ENCODE measurements around the gene ADAMTS1. TPM values are rescaled to one million over a fixed set of nuclear protein-coding genes. Genes with fewer than 3 reads are reported as not detected.

Gene ADAMTS1
- total RNA-seq, 1 experiment from 2014 or later: 17.8 TPM

DNA sequence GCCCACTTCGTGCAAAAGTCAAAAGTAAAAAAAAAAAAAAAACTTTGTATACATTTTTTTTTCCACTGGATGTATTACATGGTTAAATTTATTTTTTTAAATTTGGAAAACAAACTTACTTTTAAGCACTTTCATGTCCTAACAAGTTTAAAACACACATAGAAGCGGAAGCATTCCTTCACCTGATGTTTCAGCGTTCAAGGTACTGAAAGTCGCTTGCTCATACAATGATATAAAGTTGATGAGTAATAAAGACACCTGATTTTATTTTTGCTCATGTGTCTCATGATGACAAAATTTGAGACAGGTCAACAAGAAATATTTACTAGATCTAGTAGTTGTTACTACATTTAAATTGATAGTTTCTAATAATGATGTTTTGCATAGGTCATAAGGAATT lies 35.5 kb downstream of the ADAMTS1 start:
- Histone ChIP-seq H3K79me2 (ENCODE audit: insufficient read depth, low read length) (no peaks in the 10 kb centered on the region), H2AFZ (ENCODE audit: low read length) (no peak overlapping the region), H3K79me1 (ENCODE audit: insufficient read depth, low read depth, low read length, poor library complexity, severe bottlenecking) (no peaks in the 10 kb centered on the region), H3K4ac (ENCODE audit: low read depth, low read length) (no peak overlapping the region), H3K27me3 (ENCODE audit: insufficient read depth, low read length) (no peaks in the 10 kb centered on the region), H3K23ac (ENCODE audit: insufficient read length, low read depth, low read length) (no peak overlapping the region), H3T11ph (ENCODE audit: low read length) (no peak overlapping the region), H2BK15ac (ENCODE audit: low read depth, low read length) (no peak overlapping the region), H3K9ac (ENCODE audit: extremely low read depth, insufficient read length, low read length) (no peak overlapping the region), H2BK20ac (ENCODE audit: low read depth, low read length, poor library complexity, severe bottlenecking) (no peak overlapping the region), H3K23me2 (ENCODE audit: insufficient read length, low read depth, low read length, poor library complexity, severe bottlenecking) (no peaks in the 10 kb centered on the region), H3K14ac (ENCODE audit: insufficient read depth, low read length) (no peak overlapping the region), H4K8ac (replicated peaks; ENCODE audit: insufficient read length, low read depth, low read length) (no peak overlapping the region), H2BK120ac (ENCODE audit: low read depth, low read length, poor library complexity, severe bottlenecking) (no peak overlapping the region), H4K91ac (ENCODE audit: insufficient read length, low read depth, low read length) (no peak overlapping the region), H3K9me3 (ENCODE audit: control insufficient read depth, low read depth, low read length) (no peaks in the 10 kb centered on the region), H4K20me1 (ENCODE audit: control insufficient read depth, insufficient read depth, insufficient read length) (no peaks in the 10 kb centered on the region), H2AK5ac (ENCODE audit: insufficient read length, low read length) (no peak overlapping the region), H3K18ac (ENCODE audit: insufficient read length, low read depth, low read length) (no peak overlapping the region), H3K4me2 (ENCODE audit: insufficient read depth, insufficient read length, low read length) (no peak overlapping the region), H3K56ac (ENCODE audit: insufficient read length, low read depth, low read length) (no peak overlapping the region), H3K27ac (ENCODE audit: insufficient read length, low read depth, low read length) (no peak overlapping the region), H2BK12ac (ENCODE audit: insufficient read length, low read depth, low read length) (no peak overlapping the region), H3K4me1 (ENCODE audit: insufficient read depth, low read length) (no peaks in the 10 kb centered on the region), H4K5ac (ENCODE audit: insufficient read length, low read depth, low read length) (no peak overlapping the region), H2BK5ac (ENCODE audit: insufficient read length, low read length) (no peak overlapping the region)
- Mint-ChIP-seq H3K36me3 (ENCODE audit: insufficient read depth in 1 of 3, low read depth in 3 of 3) (no peaks in the 10 kb centered on the region), H3K4me3 (no peak overlapping the region), H3K4me1 (peaks cover 3 to 7% of the 10 kb centered on the region in 2 experiments; a peak in 3 of 4 replicates), H3K27ac (no peak overlapping the region), H3K9me3 (no peaks in the 10 kb centered on the region), H3K27me3 (ENCODE audit: low read depth) (no peaks in the 10 kb centered on the region; the same call in 1 of the 2 replicates)
- no CpG with 5 or more reads among the region's 4 CpGs for WGBS (ENCODE audit: extremely low coverage, insufficient read length, low lambda C conversion rate)
- TF ChIP-seq, protein P1, sequence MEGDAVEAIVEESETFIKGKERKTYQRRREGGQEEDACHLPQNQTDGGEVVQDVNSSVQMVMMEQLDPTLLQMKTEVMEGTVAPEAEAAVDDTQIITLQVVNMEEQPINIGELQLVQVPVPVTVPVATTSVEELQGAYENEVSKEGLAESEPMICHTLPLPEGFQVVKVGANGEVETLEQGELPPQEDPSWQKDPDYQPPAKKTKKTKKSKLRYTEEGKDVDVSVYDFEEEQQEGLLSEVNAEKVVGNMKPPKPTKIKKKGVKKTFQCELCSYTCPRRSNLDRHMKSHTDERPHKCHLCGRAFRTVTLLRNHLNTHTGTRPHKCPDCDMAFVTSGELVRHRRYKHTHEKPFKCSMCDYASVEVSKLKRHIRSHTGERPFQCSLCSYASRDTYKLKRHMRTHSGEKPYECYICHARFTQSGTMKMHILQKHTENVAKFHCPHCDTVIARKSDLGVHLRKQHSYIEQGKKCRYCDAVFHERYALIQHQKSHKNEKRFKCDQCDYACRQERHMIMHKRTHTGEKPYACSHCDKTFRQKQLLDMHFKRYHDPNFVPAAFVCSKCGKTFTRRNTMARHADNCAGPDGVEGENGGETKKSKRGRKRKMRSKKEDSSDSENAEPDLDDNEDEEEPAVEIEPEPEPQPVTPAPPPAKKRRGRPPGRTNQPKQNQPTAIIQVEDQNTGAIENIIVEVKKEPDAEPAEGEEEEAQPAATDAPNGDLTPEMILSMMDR (conservative IDR thresholded peaks at IDR 0.05): no peak
- no peak for DNase-seq
